Gastroesophageal sphincter (tissue), 3 donors: ENCODE results near the gene RMND5A.

Source experiments
- CTCF ChIP-seq, 4 experiments: fragments of 200-600 bp in 2 of 4; fragments of 450-650 bp in 2 of 4; sonication (generic) in 1 of 4; IDR thresholded peaks; one replicate each; pipeline ENCODE4 v1.5.1; 2017 to 2019; ENCODE audit warnings: antibody characterized with exemption in 4 of 4, mild to moderate bottlenecking in 2 of 4, moderate library complexity in 2 of 4
- EP300 ChIP-seq: sonication (generic); formaldehyde crosslinking; IDR thresholded peaks from one replicate; pipeline ENCODE4 v1.6.1; 2017; ENCODE audit warnings: antibody characterized with exemption, mild to moderate bottlenecking

GRCh38 chr2:86758405-86758804 is 38.3 kb downstream of the RMND5A start:
- TF ChIP-seq EP300 (no peak), CTCF (IDR thresholded peaks at IDR 0.05) (no peak)
